Fibroblast of upper back skin (primary cell): Measurements from ENCODE around the gene UGT1A4.

Experiments
- DNase-seq: peaks from one replicate; pipeline ENCODE4 v3.0.0-alpha.2; 2013

The UGT1A4 gene

GRCh38 chr2:233814056-233814835 lies 95.7 kb downstream of the UGT1A4 start:
- no peak for DNase-seq

GRCh38 chr2:233815861-233816260 lies 97.3 kb downstream of the UGT1A4 start:
- DNase-seq, result no peak

GRCh38 chr2:233816334-233816733 lies 97.8 kb downstream of the UGT1A4 start:
- no peak for DNase-seq

GRCh38 chr2:233816771-233817170 lies 98.2 kb downstream of the UGT1A4 start:
- no peak for DNase-seq

- DNase-seq, result no peak
These were observed 98.9 kb downstream of the UGT1A4 start for GRCh38 chr2:233817361-233817911.

GRCh38 chr2:233817995-233818638 lies 99.6 kb downstream of the UGT1A4 start:
- DNase-seq, result no peak

GRCh38 chr2:233818639-233819621 lies 100.4 kb downstream of the UGT1A4 start:
- no peak for DNase-seq

- no peak for DNase-seq
These were observed 101.6 kb downstream of the UGT1A4 start for GRCh38 chr2:233819884-233820773.

GRCh38 chr2:233820774-233821105 lies 102.2 kb downstream of the UGT1A4 start:
- no peak for DNase-seq

GRCh38 chr2:233821196-233821595 lies 102.7 kb downstream of the UGT1A4 start:
- DNase-seq, result no peak

GRCh38 chr2:233821709-233822100 lies 103.2 kb downstream of the UGT1A4 start:
- no peak for DNase-seq

- no peak for DNase-seq
These were observed 103.7 kb downstream of the UGT1A4 start for GRCh38 chr2:233822101-233822771.
